HG03064 (cell line): ENCODE measurements around the gene PARD3B.

ENCODE experiments used
- ATAC-seq: cut with Tn5 transposase; IDR thresholded peaks from one replicate; pipeline ENCODE4 v1.9.1; 2021; ENCODE audit warnings: low read depth; ENCODE audit not compliant: unreplicated experiment

Gene PARD3B

GRCh38 chr2:205089958-205090357 lies 544.7 kb downstream of the PARD3B start:
- ATAC-seq, result no peak

GRCh38 chr2:205091411-205091810 lies 546.1 kb downstream of the PARD3B start:
- no peak for ATAC-seq

DNA sequence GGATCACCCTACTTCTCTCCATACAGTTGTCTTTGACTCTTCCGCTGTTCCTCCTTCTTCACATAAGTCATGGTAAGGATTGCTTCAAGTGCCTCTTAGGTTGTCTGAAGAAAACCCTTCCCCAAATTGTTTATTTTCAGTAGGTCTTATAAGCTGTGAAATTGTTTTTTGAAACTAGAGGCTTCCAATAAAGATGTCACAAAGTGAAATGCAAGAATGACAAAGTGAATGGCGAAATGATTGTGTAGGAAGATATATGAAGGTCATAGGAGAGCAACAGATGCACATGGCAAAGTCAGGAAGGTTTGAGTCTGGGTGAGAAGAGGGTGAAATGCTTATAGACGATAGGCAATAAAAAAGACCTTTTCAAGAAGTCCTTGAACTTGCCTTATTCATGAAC lies 548.8 kb downstream of the PARD3B start:
- no peak for ATAC-seq

- ATAC-seq, result no peak
Measured at GRCh38 chr2:205103699-205104098, 558.4 kb downstream of the PARD3B start.

GRCh38 chr2:205107810-205108209 lies 562.5 kb downstream of the PARD3B start:
- no peak for ATAC-seq

GRCh38 chr2:205115511-205115910 lies 570.2 kb downstream of the PARD3B start:
- ATAC-seq, result no peak

GRCh38 chr2:205117125-205117524 lies 571.9 kb downstream of the PARD3B start:
- no peak for ATAC-seq

DNA sequence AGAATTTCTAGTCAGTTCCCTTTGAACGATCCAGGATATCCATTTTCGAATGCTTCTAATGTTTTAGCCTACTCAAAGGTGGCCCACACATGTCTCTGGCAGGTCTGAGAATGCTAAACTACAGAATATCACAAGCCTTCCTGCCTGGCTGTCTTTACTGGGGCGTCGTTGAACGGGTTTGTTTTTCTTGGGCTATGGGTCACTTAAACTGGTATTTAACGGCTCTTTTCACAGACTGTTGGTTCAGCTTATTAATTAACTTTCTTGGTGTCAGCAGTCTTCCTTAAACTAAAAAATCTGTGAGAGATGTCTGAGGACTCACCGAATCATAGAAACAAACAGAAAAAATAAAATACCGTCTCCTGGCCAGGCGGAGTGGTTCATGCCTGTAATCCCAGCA lies 573.9 kb downstream of the PARD3B start:
- ATAC-seq, result no peak

GRCh38 chr2:205128726-205129125 lies 583.5 kb downstream of the PARD3B start:
- ATAC-seq, result no peak

DNA sequence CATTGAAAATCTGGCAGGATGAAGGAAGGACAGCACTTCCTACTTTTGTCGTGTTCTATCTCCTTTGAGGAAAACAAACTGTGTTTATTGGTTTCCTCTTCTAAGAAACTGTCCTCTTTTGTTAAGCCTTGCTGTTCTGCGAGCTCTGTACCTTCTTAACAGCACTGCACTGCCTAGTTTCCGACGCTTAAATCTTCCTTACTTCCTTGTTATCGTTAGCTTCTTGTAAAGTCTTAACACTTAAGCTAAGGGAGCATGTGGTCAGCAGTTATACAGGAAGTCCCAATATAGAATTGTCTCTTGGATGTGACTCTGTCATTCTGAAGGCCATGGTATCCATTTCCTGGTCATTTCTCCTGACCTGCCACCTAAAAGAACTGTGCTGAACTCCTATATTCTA lies 584.3 kb downstream of the PARD3B start:
- no peak for ATAC-seq

- ATAC-seq, result no peak
Measured at GRCh38 chr2:205130111-205130829, 585.0 kb downstream of the PARD3B start.

- no peak for ATAC-seq
Measured at GRCh38 chr2:205133544-205133943, 588.3 kb downstream of the PARD3B start.

- ATAC-seq, result no peak
Measured at GRCh38 chr2:205138735-205139134, 593.5 kb downstream of the PARD3B start.

GRCh38 chr2:205139822-205140463 lies 594.7 kb downstream of the PARD3B start:
- ATAC-seq, result no peak

DNA sequence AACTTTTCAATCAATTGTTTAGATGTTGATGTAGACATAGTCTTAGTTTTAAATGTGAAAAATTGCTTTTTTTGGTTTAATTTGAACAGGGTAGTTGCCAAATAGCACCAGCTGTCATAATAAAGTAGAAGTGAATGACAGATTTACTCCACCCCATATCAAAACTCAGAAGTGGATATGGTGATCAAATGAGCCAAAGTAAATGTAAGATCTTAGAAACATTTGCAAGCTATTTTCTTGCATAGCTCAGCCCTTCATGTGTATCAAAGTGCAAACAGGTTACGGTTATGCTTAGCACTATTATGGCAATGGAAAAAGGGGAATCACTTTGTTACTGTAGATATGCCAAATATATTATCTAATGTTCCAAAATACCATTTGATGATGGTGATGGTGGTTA lies 596.1 kb downstream of the PARD3B start:
- no peak for ATAC-seq

- ATAC-seq, result no peak
Measured at GRCh38 chr2:205145888-205146287, 600.6 kb downstream of the PARD3B start.

DNA sequence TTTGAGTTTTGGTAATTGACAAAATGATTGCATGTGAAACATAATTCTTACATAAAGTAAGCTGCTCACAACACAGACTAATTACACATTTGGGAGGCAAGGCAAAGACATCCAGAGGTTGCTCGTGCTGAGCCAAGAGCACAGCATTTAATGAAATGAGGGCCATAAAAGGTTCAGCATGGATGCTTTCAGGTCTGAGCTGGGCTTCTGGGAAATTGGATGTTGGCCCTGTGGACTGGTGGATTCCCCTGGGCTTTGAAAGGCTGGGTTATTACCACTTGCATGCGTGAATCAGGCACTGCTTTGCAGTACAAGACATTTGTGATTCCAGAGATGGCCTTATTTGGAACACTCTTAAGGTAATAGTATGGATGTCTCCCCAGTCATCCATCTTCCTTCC lies 603.5 kb downstream of the PARD3B start:
- no peak for ATAC-seq

GRCh38 chr2:205156457-205156856 lies 611.2 kb downstream of the PARD3B start:
- no peak for ATAC-seq

DNA sequence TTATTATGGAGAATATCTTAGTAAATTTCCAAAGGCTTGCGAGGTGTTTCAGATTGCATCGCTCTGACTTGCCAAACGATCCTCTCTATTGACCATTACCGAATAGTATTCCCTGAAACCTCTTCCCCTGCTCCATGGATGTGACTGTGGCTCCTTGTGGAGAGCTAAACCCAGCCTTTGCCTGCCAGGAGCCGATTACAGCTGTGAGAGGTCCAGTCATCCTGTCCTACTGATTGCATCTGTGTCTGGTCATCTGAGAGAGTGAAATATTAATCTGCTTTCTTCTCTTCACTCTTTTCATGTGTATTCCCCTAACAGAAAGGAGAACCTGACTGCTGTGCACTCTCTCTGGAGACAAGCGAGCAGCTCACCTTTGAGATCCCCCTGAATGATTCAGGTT lies 613.1 kb downstream of the PARD3B start:
- no peak for ATAC-seq

DNA sequence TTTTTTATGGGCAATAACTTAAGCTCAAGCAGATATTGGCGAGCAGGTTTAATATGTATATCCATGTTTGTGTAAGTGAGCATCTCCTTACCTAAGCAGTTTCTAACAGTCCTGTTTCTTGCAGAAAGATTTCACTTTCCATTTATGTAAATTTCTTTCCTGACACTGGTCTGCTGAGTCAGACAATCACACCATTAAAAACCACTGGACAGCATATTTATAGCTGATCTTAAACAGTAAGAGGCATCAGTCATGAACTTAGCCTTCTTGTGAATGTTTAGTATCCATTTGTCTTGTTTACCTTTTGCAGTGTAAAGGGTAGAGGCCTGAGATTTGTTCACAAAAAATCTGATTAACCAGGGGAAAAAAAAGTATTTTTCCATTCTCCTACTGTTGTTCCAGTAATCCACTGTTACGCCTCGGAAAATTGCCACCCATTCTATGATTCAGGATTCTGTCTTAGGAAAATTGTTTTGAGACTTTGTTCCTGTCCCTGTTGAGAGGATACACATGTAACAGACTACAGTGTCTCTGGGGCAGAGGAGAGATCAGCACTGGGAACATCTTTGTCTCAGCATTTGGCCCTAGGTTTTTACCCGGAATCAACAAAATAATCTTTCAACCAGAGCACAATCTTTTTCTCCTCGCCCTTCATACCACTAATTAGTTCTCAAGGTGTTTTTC lies 616.0 kb downstream of the PARD3B start:
- ATAC-seq, result no peak

DNA sequence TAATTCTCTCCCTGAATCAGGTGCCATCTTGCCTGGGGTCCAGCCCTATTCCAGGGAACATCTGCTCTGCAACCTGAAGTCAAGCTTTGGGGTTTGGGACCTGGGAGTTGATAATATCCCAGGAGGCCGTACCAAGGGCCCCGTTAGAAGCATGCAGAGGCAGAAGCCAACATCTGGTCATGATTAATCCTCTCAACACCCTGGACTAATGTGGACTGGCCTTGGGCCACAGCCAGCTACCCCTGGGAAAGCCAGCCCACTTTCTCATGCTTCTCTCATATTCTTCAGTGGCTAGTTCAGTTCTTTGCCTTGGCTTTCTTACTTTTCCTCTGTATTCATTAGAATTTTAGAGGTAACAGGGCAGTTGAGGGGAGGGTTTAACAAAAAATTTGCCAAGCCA lies 621.5 kb downstream of the PARD3B start:
- ATAC-seq, result no peak

GRCh38 chr2:205169012-205169411 lies 623.7 kb downstream of the PARD3B start:
- no peak for ATAC-seq
